ENCODE results near the gene CLECL1.

DNA sequence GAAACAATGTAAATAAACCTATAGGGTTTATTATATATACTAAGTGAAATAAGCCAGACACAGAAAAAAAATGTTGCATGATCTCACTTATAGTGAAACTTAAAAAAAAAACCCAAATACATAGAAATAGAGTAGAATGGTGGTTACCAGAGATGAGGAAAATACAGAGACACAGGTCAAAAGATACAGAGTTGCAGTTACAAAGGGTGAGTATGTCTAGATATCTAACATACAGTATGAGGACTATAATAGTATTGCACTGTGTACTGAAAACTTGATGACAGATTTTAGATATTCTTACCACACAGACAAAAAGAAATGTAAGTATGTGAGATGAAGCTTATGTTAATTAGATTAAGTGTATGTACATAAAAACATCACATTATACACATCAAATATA lies 35.3 kb downstream of the CLECL1 start:
- no peak for TF ChIP-seq RFX5 (IDR thresholded peaks at IDR 0.05; ENCODE audit: low read depth, low read length)
- TF ChIP-seq EP300 (IDR thresholded peaks at IDR 0.05; ENCODE audit: low read depth in 2 of 2, low read length in 2 of 2): no peak
- no peak for TF ChIP-seq EP300 (CRISPR knock-in tag; IDR thresholded peaks at IDR 0.05; ENCODE audit: borderline replicate concordance)
- TF ChIP-seq ZSCAN31 (CRISPR knock-in tag; IDR thresholded peaks at IDR 0.05; ENCODE audit: low read depth): no peak
- TF ChIP-seq ZNF513 (CRISPR knock-in tag; conservative IDR thresholded peaks at IDR 0.05): no peak
- TF ChIP-seq ONECUT2 (CRISPR knock-in tag; IDR thresholded peaks at IDR 0.05): no peak
- TF ChIP-seq ZBTB21 (CRISPR knock-in tag; IDR thresholded peaks at IDR 0.05): no peak
- no peak for TF ChIP-seq DPF2 (CRISPR knock-in tag; IDR thresholded peaks at IDR 0.05; ENCODE audit: borderline replicate concordance, low read depth)
- no peak for TF ChIP-seq HDAC1 (CRISPR knock-in tag; IDR thresholded peaks at IDR 0.05)
- no peak for TF ChIP-seq CBFB (CRISPR knock-in tag; IDR thresholded peaks at IDR 0.05)
- TF ChIP-seq, protein P1, sequence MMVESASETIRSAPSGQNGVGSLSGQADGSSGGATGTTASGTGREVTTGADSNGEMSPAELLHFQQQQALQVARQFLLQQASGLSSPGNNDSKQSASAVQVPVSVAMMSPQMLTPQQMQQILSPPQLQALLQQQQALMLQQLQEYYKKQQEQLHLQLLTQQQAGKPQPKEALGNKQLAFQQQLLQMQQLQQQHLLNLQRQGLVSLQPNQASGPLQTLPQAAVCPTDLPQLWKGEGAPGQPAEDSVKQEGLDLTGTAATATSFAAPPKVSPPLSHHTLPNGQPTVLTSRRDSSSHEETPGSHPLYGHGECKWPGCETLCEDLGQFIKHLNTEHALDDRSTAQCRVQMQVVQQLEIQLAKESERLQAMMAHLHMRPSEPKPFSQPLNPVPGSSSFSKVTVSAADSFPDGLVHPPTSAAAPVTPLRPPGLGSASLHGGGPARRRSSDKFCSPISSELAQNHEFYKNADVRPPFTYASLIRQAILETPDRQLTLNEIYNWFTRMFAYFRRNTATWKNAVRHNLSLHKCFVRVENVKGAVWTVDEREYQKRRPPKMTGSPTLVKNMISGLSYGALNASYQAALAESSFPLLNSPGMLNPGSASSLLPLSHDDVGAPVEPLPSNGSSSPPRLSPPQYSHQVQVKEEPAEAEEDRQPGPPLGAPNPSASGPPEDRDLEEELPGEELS (CRISPR knock-in tag; IDR thresholded peaks at IDR 0.05): no peak
- TF ChIP-seq ZNF569 (CRISPR knock-in tag; IDR thresholded peaks at IDR 0.05; ENCODE audit: borderline replicate concordance): no peak
- TF ChIP-seq, protein P2, sequence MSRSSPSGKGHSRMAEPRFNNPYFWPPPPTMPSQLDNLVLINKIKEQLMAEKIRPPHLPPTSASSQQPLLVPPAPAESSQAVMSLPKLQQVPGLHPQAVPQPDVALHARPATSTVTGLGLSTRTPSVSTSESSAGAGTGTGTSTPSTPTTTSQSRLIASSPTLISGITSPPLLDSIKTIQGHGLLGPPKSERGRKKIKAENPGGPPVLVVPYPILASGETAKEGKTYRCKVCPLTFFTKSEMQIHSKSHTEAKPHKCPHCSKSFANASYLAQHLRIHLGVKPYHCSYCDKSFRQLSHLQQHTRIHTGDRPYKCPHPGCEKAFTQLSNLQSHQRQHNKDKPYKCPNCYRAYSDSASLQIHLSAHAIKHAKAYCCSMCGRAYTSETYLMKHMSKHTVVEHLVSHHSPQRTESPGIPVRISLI (CRISPR knock-in tag; IDR thresholded peaks at IDR 0.05; ENCODE audit: borderline replicate concordance): no peak
- TF ChIP-seq, protein P3, sequence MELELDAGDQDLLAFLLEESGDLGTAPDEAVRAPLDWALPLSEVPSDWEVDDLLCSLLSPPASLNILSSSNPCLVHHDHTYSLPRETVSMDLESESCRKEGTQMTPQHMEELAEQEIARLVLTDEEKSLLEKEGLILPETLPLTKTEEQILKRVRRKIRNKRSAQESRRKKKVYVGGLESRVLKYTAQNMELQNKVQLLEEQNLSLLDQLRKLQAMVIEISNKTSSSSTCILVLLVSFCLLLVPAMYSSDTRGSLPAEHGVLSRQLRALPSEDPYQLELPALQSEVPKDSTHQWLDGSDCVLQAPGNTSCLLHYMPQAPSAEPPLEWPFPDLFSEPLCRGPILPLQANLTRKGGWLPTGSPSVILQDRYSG (CRISPR knock-in tag; IDR thresholded peaks at IDR 0.05): no peak
- TF ChIP-seq CTCF (CRISPR knock-in tag; IDR thresholded peaks at IDR 0.05): no peak

All from HepG2 (cell line).